Esophagus muscularis mucosa (tissue), 3 donors: ENCODE data around the gene SIGLEC9.

ENCODE experiments used
- EP300 ChIP-seq: sonication (generic); formaldehyde crosslinking; IDR thresholded peaks from one replicate; pipeline ENCODE4 v1.6.1; 2017; ENCODE audit warnings: antibody characterized with exemption
- TF ChIP-seq, protein P1 (sequence below), 3 experiments: fragments of 200-600 bp in 2 of 3; fragments of 450-650 bp in 1 of 3; sonication (generic) in 2 of 3; IDR thresholded peaks; one replicate each; pipeline ENCODE4 v1.5.1; 2017 to 2019; ENCODE audit warnings: antibody characterized with exemption in 3 of 3, mild to moderate bottlenecking in 2 of 3, moderate library complexity in 1 of 3

DNA sequence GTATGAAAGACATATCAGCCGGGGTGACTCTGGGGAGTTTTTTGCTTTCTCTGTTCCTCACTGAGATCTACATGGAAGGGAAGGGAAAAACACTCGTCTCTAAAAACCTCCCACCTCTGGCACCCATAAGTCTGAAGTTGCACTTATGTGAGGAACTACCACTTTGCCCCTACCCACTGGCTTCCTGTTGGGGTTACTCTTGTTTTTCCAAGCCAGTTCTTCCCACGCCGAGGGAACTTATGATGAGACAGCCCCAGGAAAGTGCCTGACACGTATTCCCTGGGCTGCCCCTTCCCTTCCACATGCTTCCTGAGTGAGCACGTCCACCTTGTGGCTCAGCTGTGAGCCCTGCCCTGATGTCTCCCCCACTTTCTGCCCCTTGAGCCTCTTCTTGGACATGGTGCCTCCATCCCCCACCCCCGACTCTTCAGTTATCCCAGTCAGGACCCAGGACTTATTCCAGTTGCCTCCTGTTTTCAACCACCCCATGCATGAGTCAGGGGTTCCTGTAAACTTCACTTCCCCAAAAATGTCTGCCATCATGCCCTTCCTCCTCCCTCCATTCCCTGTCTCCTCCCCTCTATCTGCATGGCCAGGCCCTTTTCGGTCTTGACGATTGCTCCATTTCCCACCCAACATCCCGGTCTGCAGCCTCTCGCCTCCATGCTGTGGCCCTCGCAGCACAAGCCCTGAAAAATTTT lies 12.3 kb downstream of the SIGLEC9 start:
- no peak for TF ChIP-seq EP300
- TF ChIP-seq, protein P1, sequence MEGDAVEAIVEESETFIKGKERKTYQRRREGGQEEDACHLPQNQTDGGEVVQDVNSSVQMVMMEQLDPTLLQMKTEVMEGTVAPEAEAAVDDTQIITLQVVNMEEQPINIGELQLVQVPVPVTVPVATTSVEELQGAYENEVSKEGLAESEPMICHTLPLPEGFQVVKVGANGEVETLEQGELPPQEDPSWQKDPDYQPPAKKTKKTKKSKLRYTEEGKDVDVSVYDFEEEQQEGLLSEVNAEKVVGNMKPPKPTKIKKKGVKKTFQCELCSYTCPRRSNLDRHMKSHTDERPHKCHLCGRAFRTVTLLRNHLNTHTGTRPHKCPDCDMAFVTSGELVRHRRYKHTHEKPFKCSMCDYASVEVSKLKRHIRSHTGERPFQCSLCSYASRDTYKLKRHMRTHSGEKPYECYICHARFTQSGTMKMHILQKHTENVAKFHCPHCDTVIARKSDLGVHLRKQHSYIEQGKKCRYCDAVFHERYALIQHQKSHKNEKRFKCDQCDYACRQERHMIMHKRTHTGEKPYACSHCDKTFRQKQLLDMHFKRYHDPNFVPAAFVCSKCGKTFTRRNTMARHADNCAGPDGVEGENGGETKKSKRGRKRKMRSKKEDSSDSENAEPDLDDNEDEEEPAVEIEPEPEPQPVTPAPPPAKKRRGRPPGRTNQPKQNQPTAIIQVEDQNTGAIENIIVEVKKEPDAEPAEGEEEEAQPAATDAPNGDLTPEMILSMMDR (IDR thresholded peaks at IDR 0.05): no peak
